HCT116 (cell line): ENCODE results near the gene C18orf54. TPM values are rescaled to one million over a fixed set of nuclear protein-coding genes. Genes with fewer than 3 reads are reported as not detected.

Experiments used
- ATAC-seq: fragments of 200-7000 bp; cut with Tn5 transposase; 2 replicates; pipeline ENCODE4 v1.9.1; 2020; ENCODE audit warnings: mild to moderate bottlenecking, moderate library complexity
- BruUV-seq: library from RNA; stranded (reverse); fragments of 400-500 nt; replicated peaks from 2 replicates; lab custom pipeline; 2021; lab: Mats Ljungman, UMichigan
- CTCF ChIA-PET: fragments of 300-600 bp; sonication (Branson Sonifier 250); formaldehyde crosslinking; loops from one replicate; lab custom pipeline; 2021; ENCODE audit warnings: antibody characterized with exemption; lab: Charles Lee
- POLR2A ChIA-PET: fragments of 300-600, 350-600 bp; sonication (Branson Sonifier 250); formaldehyde crosslinking; loops from one replicate; lab custom pipeline; 2021; ENCODE audit warnings: antibody characterized with exemption; lab: Charles Lee
- RAD21 ChIA-PET, 2 experiments: fragments of 300-600 bp; sonication (Branson Sonifier 250); formaldehyde crosslinking; loops; one replicate each; lab custom pipeline; 2023; ENCODE audit warnings: low total read pairs in 2 of 2; ENCODE audit not compliant: uncharacterized antibody in 2 of 2, unreplicated experiment in 2 of 2, low non-redundant PET in 1 of 2; lab: Charles Lee
- DNase-seq: peaks from one replicate; pipeline ENCODE4 v3.0.0-alpha.2; 2010; ENCODE audit warnings: low read depth, low spot score
- H2AFZ ChIP-seq: fragments of 200-600 bp; shearing (Covaris generic), sonication (generic); 2 replicates; pipeline ENCODE4 v1.6.1; 2017; ENCODE audit warnings: low read depth, mixed run types, mixed read lengths, antibody characterized with exemption, low read length; ENCODE audit not compliant: poor library complexity, severe bottlenecking
- H3K27ac ChIP-seq: 2 replicates; pipeline ENCODE4 v1.5.1; 2012; ENCODE audit warnings: low read depth, low read length
- H3K27me3 ChIP-seq: fragments of 200-600 bp; sonication (generic); 2 replicates; pipeline ENCODE4 v1.6.1; 2016; ENCODE audit warnings: mixed run types, low read length, mixed read lengths; ENCODE audit not compliant: insufficient read depth
- H3K36me3 ChIP-seq, 2 experiments: fragments of 200-500 bp in 1 of 2; fragments of 200-600 bp in 1 of 2; sonication (Bioruptor generic) in 1 of 2; sonication (generic) in 1 of 2; 2 replicates each; pipeline versions ENCODE4 v1.5.1 to v1.6.1; 2014 to 2016; ENCODE audit warnings: low read length in 2 of 2, inconsistent platforms in 1 of 2, mixed read lengths in 1 of 2, mixed run types in 1 of 2; ENCODE audit not compliant: insufficient read depth in 2 of 2, control insufficient read depth in 1 of 2
- H3K4me1 ChIP-seq, 2 experiments: fragments of 200-600 bp in 1 of 2; sonication (generic) in 1 of 2; 2 replicates each; pipeline versions ENCODE4 v1.5.1 to v1.6.1; 2012 to 2017; ENCODE audit warnings: low read length in 2 of 2, inconsistent platforms in 1 of 2, mild to moderate bottlenecking in 1 of 2, mixed read lengths in 1 of 2, mixed run types in 1 of 2, moderate library complexity in 1 of 2; ENCODE audit not compliant: insufficient read depth in 2 of 2, control insufficient read depth in 1 of 2
- H3K4me2 ChIP-seq: fragments of 200-600 bp; sonication (generic); 2 replicates; pipeline ENCODE4 v1.6.1; 2017; ENCODE audit warnings: mixed run types, low read length, mixed read lengths
- H3K4me3 ChIP-seq, 2 experiments: fragments of 200-600 bp in 1 of 2; sonication (generic) in 1 of 2; replicated peaks in 1 of 2; 2 replicates each; pipeline ENCODE4 v1.5.1; 2011 to 2016; ENCODE audit warnings: low read length in 2 of 2, control low read depth in 1 of 2, low read depth in 1 of 2, mild to moderate bottlenecking in 1 of 2, mixed read lengths in 1 of 2, mixed run types in 1 of 2
- H3K79me2 ChIP-seq: fragments of 200-600 bp; sonication (generic); 2 replicates; pipeline ENCODE4 v1.6.1; 2017; ENCODE audit warnings: mild to moderate bottlenecking, mixed run types, low read length, moderate library complexity, mixed read lengths; ENCODE audit not compliant: insufficient read depth
- H3K9ac ChIP-seq: fragments of 200-600 bp; sonication (generic); 2 replicates; pipeline ENCODE4 v1.6.1; 2016; ENCODE audit warnings: low read length, mixed read lengths
- H3K9me2 ChIP-seq: fragments of 200-600 bp; sonication (generic), shearing (Covaris generic); 2 replicates; pipeline ENCODE4 v1.6.1; 2017; ENCODE audit warnings: mixed run types, mild to moderate bottlenecking, moderate library complexity; ENCODE audit not compliant: insufficient read depth
- H3K9me3 ChIP-seq, 2 experiments: fragments of 200-500 bp in 1 of 2; fragments of 200-600 bp in 1 of 2; sonication (Bioruptor generic) in 1 of 2; sonication (generic) in 1 of 2; 2 replicates each; pipeline ENCODE4 v1.6.1; 2014 to 2017; ENCODE audit warnings: low read length in 2 of 2, mixed read lengths in 2 of 2, inconsistent platforms in 1 of 2, low read depth in 1 of 2, mild to moderate bottlenecking in 1 of 2, mixed run types in 1 of 2, moderate library complexity in 1 of 2; ENCODE audit not compliant: control insufficient read depth in 1 of 2, insufficient read depth in 1 of 2
- H4K20me1 ChIP-seq: fragments of 200-600 bp; sonication (generic), shearing (Covaris generic); 2 replicates; pipeline ENCODE4 v1.6.1; 2017; ENCODE audit warnings: mixed run types, mild to moderate bottlenecking, moderate library complexity; ENCODE audit not compliant: insufficient read depth
- CEBPB ChIP-seq: IDR thresholded peaks from 2 replicates; pipeline ENCODE4 v1.6.1; 2012; ENCODE audit warnings: low read depth
- CTCF ChIP-seq, 3 experiments: fragments of 200-600 bp in 1 of 3; sonication (generic) in 1 of 3; IDR thresholded peaks in 2 of 3; conservative IDR thresholded peaks in 1 of 3; 2 replicates each; pipeline ENCODE4 v1.5.1; 2012 to 2017; ENCODE audit warnings: low read depth in 2 of 3, low read length in 2 of 3, antibody characterized with exemption in 1 of 3, borderline replicate concordance in 1 of 3, control low read depth in 1 of 3, mild to moderate bottlenecking in 1 of 3, mixed read lengths in 1 of 3, mixed run types in 1 of 3, moderate library complexity in 1 of 3; ENCODE audit not compliant: insufficient read depth in 1 of 3
- EGR1 ChIP-seq: IDR thresholded peaks from 2 replicates; pipeline ENCODE4 v1.6.1; 2012; ENCODE audit warnings: low read depth
- ELF1 ChIP-seq: IDR thresholded peaks from 2 replicates; pipeline ENCODE4 v1.6.1; 2012; ENCODE audit warnings: low read depth, borderline replicate concordance
- EZH2 ChIP-seq: fragments of 200-600 bp; sonication (generic); IDR thresholded peaks from 2 replicates; pipeline ENCODE4 v1.6.1; 2017; ENCODE audit warnings: antibody characterized with exemption, mixed run types
- EZH2phosphoT487 ChIP-seq: fragments of 200-600 bp; IDR thresholded peaks from 2 replicates; pipeline ENCODE4 v1.6.1; 2018; ENCODE audit warnings: antibody characterized with exemption, borderline replicate concordance
- JUND ChIP-seq: IDR thresholded peaks from 2 replicates; pipeline ENCODE4 v1.6.1; 2012
- MAX ChIP-seq: IDR thresholded peaks from 2 replicates; pipeline ENCODE4 v1.6.1; 2012
- RAD21 ChIP-seq: IDR thresholded peaks from 2 replicates; pipeline ENCODE4 v1.6.1; 2012; ENCODE audit warnings: low read depth, mild to moderate bottlenecking
- SRF ChIP-seq: IDR thresholded peaks from 2 replicates; pipeline ENCODE4 v1.6.1; 2012; ENCODE audit warnings: low read depth
- ZBTB33 ChIP-seq: IDR thresholded peaks from 2 replicates; pipeline ENCODE4 v1.6.1; 2011; ENCODE audit warnings: mild to moderate bottlenecking, low read length, moderate library complexity; ENCODE audit not compliant: insufficient replicate concordance; ENCODE audit errors: extremely low read depth
- ZFX ChIP-seq: fragments of 450-650 bp; IDR thresholded peaks from 2 replicates; pipeline ENCODE4 v1.6.1; 2017
- intact Hi-C: fragments of 100-400 bp; cut with micrococcal nuclease; formaldehyde crosslinking; loops from 2 replicates; pipeline ENCODE4 v1.10.0; 2022
- total RNA-seq: library from RNA; stranded (reverse); gene quantifications from one replicate; pipeline ENCODE4 v1.2.1, GENCODE V29; 2021; ENCODE audit not compliant: unreplicated experiment
- TF ChIP-seq, protein P1 (sequence below): IDR thresholded peaks from 2 replicates; pipeline ENCODE4 v1.6.1; 2012; ENCODE audit warnings: low read depth
- TF ChIP-seq, protein P2 (sequence below): IDR thresholded peaks from 2 replicates; pipeline ENCODE4 v1.6.1; 2012

The C18orf54 gene
- total RNA-seq, 1 experiment from 2014 or later: 10.0 TPM

GRCh38 chr18:54378057-54378456 is 20.4 kb downstream of the C18orf54 start:
- DNase-seq (no peak), ATAC-seq (no peak)
- TF ChIP-seq CEBPB: no peak
- TF ChIP-seq EGR1: no peak
- TF ChIP-seq MAX: no peak
- TF ChIP-seq, protein P1, sequence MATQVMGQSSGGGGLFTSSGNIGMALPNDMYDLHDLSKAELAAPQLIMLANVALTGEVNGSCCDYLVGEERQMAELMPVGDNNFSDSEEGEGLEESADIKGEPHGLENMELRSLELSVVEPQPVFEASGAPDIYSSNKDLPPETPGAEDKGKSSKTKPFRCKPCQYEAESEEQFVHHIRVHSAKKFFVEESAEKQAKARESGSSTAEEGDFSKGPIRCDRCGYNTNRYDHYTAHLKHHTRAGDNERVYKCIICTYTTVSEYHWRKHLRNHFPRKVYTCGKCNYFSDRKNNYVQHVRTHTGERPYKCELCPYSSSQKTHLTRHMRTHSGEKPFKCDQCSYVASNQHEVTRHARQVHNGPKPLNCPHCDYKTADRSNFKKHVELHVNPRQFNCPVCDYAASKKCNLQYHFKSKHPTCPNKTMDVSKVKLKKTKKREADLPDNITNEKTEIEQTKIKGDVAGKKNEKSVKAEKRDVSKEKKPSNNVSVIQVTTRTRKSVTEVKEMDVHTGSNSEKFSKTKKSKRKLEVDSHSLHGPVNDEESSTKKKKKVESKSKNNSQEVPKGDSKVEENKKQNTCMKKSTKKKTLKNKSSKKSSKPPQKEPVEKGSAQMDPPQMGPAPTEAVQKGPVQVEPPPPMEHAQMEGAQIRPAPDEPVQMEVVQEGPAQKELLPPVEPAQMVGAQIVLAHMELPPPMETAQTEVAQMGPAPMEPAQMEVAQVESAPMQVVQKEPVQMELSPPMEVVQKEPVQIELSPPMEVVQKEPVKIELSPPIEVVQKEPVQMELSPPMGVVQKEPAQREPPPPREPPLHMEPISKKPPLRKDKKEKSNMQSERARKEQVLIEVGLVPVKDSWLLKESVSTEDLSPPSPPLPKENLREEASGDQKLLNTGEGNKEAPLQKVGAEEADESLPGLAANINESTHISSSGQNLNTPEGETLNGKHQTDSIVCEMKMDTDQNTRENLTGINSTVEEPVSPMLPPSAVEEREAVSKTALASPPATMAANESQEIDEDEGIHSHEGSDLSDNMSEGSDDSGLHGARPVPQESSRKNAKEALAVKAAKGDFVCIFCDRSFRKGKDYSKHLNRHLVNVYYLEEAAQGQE: no peak
- TF ChIP-seq CTCF (IDR thresholded peaks at IDR 0.05 in 2 of 3, conservative IDR thresholded peaks at IDR 0.05 in 1 of 3; ENCODE audit: borderline replicate concordance in 1 of 3, insufficient read depth in 1 of 3, low read depth in 2 of 3, low read length in 2 of 3): no peak
- no peak for TF ChIP-seq RAD21
- no peak for TF ChIP-seq EZH2phosphoT487
- no peak for TF ChIP-seq EZH2
- TF ChIP-seq ZFX: no peak
- TF ChIP-seq, protein P2, sequence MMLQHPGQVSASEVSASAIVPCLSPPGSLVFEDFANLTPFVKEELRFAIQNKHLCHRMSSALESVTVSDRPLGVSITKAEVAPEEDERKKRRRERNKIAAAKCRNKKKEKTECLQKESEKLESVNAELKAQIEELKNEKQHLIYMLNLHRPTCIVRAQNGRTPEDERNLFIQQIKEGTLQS: no peak
- no peak for TF ChIP-seq ELF1
- TF ChIP-seq SRF: no peak
- TF ChIP-seq ZBTB33: no peak
- no peak for TF ChIP-seq JUND
- intact Hi-C loops: no loop called here
- no TSS peak for BruUV-seq
- H3K4me2 ChIP-seq: no peak overlapping the region
- H3K36me3 ChIP-seq: peaks cover 0 to 2% of the 10 kb centered on the region in 2 experiments; a peak in 1 of 4 replicates
- no peaks in the 10 kb centered on the region for H3K4me1 ChIP-seq
- H3K79me2 ChIP-seq: no peaks in the 10 kb centered on the region
- no peaks in the 10 kb centered on the region for H3K9me3 ChIP-seq
- H3K9ac ChIP-seq: no peak overlapping the region
- no peak overlapping the region for H3K4me3 ChIP-seq
- POLR2A ChIA-PET: no interaction called here
- no peaks in the 10 kb centered on the region for H3K27me3 ChIP-seq
- H4K20me1 ChIP-seq: no peaks in the 10 kb centered on the region
- H2AFZ ChIP-seq: no peak overlapping the region
- RAD21 ChIA-PET: no interaction called here
- H3K27ac ChIP-seq: no peak overlapping the region
- CTCF ChIA-PET: no interaction called here
- no peaks in the 10 kb centered on the region for H3K9me2 ChIP-seq
